C4-2B (cell line): ENCODE measurements around the gene XXYLT1.

Experiments used
- ZFX ChIP-seq: fragments of 450-650 bp; IDR thresholded peaks from 2 replicates; pipeline ENCODE4 v1.6.1; 2017
- TF ChIP-seq, protein P1 (sequence below): fragments of 450-650 bp; conservative IDR thresholded peaks from 2 replicates; pipeline ENCODE4 v1.5.1; 2017; ENCODE audit warnings: mild to moderate bottlenecking

- TF ChIP-seq, protein P1, sequence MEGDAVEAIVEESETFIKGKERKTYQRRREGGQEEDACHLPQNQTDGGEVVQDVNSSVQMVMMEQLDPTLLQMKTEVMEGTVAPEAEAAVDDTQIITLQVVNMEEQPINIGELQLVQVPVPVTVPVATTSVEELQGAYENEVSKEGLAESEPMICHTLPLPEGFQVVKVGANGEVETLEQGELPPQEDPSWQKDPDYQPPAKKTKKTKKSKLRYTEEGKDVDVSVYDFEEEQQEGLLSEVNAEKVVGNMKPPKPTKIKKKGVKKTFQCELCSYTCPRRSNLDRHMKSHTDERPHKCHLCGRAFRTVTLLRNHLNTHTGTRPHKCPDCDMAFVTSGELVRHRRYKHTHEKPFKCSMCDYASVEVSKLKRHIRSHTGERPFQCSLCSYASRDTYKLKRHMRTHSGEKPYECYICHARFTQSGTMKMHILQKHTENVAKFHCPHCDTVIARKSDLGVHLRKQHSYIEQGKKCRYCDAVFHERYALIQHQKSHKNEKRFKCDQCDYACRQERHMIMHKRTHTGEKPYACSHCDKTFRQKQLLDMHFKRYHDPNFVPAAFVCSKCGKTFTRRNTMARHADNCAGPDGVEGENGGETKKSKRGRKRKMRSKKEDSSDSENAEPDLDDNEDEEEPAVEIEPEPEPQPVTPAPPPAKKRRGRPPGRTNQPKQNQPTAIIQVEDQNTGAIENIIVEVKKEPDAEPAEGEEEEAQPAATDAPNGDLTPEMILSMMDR, result no peak
- TF ChIP-seq ZFX, result no peak
Observed at GRCh38 chr3:195123281-195123691, 147.7 kb downstream of the XXYLT1 start.
